GM12874 (cell line): ENCODE results near the gene SCD.

Experiments used
- TF ChIP-seq, protein P1 (sequence below): IDR thresholded peaks from 2 replicates; pipeline ENCODE4 v1.5.1; 2011; ENCODE audit warnings: low read depth, mild to moderate bottlenecking, control low read depth, low read length, moderate library complexity; ENCODE audit not compliant: insufficient read depth

Gene SCD

DNA sequence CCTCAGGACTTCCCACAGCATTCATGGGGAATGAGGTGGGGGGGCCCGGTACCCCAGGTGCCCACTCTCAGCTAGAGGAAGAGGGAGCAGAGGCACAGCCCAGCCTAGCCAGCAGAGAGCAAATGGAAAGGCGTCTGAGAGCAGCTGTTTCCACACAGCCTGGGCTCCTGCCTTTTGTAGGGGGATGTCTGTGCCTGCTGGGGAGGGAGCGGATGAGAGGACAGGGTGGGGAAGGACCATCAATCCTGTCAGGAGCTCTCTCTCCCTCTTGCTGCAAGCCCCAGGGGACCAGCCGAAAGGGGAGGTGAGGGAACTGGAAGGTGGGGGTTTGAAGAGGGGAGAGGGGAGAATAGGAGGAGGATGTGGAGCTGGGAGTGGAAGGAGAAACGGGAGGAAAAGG is 17.0 kb upstream of the SCD start, which contains the start of gene PKD2L1:
PKD2L1 (minus strand) TSS at position 150 of the 400 bp plus-strand sequence; CDS start at position 25, 125 bp downstream.
- TF ChIP-seq, protein P1, sequence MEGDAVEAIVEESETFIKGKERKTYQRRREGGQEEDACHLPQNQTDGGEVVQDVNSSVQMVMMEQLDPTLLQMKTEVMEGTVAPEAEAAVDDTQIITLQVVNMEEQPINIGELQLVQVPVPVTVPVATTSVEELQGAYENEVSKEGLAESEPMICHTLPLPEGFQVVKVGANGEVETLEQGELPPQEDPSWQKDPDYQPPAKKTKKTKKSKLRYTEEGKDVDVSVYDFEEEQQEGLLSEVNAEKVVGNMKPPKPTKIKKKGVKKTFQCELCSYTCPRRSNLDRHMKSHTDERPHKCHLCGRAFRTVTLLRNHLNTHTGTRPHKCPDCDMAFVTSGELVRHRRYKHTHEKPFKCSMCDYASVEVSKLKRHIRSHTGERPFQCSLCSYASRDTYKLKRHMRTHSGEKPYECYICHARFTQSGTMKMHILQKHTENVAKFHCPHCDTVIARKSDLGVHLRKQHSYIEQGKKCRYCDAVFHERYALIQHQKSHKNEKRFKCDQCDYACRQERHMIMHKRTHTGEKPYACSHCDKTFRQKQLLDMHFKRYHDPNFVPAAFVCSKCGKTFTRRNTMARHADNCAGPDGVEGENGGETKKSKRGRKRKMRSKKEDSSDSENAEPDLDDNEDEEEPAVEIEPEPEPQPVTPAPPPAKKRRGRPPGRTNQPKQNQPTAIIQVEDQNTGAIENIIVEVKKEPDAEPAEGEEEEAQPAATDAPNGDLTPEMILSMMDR: no peak

DNA sequence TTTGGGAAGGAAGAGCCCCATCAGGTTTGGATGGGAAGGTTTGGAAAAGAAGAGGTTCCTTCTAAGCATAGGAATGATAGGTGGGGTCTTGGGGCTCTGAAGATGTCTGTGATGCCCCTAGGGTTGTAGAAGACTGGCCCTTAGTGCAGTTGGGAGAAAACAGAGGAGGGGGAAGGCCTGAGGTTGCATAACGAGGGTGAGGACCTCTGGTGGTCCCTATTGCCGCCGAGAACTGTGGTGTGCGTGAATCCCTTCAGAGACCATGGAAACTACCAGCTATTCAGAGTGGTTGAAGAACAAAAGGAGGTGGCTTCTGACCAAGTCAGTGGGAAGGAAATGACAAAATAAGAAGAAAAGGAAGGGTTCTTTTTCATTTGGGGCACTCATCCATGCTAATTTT is 13.9 kb upstream of the SCD start:
- TF ChIP-seq, protein P1: no peak

DNA sequence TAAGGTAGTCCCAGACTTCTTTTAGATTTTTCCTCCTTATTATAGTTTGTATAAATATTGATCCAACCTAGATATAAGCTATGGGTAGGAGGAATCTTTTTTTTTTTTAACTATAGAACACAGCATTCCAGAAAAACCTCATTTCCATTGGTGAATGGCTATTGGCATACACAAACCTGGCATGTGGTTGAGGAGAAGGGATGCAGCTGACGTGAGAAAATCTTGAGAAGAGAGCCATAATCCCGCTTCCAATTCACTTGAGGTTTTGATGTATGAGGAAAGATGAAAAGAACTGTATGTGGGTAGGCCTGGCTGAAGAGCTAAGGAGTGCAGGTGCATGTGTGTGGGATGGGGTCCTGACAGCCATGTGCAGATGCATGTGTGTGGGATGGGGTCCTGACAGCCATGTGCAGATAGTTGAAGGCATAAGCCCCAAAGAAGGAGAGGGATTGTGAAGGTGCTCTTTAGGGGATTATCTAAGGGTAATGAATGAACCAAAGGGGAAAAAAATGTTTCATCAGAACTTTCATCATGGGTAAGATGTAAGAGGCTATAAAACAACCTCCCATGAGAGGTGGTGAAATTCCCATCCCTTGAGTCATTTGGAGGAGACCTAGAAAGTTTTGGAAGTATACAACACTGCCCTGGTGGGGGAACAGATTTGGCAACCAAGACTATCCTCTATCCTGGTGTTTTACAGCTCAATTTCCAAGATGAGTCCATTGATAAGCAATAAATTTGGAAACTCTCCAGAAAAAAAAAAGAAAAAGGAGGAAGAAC is 13.2 kb upstream of the SCD start:
- TF ChIP-seq, protein P1: no peak

DNA sequence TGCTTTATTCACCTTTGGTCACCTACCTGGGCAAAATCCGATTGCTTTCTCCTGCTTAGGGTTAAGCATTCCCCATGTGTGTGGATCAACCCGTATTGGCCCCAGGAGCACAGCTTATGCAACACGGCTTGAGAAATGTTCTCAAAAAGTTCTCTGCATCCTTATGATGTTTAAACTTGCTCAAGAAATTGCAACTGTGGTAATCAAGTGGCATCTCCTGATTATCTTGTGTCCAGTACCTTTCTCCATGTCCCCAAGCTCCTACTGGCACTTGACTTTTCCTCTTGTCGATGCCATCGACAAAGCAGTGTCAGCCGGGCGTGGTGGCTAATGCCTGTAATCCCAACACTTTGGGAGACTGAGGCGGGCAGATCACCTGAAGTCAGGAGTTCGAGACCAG is 12.3 kb upstream of the SCD start:
- TF ChIP-seq, protein P1: no peak

DNA sequence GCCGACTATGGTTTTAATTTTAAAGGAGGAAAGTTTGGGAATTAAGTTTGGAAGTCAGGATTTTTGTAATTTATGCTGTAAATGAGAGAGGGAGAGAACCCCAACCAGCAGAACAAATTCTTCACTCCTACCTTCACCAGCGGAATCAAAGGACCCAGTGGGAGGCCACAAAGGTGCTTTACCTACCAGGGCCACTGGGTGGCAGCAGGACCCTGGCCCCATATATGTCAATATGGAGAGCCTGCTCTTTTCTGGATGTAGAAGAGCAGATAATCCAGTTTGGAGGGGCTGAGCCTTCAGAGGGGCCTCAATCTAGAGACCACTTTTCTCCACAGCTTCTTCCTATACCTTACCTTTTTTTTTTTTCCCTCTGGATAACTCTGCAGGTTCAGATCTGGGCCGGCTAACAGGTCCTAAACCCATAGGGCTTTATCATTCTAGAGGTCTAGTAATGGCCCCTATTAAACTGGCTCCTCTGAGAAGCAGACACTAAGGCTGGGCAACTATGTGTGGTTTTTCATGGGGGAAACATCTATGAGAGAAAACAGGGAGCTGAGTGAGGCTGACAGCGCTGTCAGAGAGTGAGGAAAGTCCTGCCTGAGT is 8.5 kb upstream of the SCD start:
- TF ChIP-seq, protein P1: peak; percentile 84

DNA sequence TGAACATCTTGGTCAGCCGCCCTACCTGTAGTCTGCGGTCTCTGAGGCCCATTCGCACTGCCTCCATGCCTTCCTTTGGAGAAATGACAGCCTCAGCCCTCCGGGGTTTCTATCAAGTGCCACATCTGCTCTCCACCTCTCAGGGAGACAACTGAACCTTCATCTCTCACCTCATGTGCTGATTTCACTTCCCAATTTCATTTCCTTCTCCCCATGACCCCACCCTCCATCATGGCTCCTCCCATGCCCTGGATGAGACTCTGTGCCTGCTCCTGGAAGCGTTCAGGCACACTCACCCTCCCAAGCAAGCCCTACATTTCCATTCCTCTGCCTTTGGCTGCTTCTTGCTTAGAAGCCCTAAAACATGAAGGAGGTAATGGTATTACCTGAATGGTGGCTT is 7.8 kb upstream of the SCD start:
- TF ChIP-seq, protein P1: no peak

DNA sequence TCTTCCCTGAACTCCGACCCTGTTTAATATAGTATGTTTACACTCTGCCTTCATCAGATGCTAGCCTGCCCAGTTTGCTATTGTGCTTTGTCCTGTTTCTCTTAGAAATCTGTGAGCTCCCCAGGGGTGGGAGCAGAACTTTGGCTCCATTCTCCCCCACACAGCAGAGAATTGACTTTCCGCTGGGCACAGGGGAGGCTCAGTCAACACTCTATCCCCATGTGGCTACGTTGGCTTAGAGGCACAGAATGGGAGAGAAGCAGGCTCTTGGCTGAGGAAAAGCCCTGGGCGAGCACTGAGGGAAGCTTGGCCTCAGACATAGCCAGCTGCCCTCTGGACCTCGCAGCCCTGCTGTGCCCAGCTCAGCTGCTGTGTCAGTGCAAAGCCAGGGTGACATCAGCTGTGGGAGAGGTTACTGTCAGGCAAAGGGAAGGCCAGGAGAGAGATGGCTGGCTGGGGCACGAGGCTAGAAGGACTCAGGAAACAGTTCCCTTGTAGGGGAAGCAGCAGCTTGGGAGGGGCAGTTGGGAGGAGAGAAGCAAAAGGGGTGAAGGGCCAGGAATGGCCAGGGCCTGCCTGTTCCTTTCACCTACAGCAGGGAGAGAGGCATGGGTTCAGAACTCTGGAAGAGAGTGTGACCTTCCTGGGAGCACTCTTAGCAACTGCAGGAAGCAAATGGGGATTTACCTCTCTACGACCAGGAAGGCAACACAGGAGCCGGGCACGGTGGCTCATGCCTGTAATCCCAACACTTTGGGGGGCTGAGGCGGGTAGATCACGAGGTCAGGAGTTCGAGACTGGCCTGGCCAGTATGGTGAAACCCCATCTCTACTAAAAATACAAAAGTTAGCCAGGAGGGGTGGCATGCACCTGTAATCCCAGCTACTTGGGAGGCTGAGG is 5.8 kb upstream of the SCD start:
- TF ChIP-seq, protein P1: no peak
